Measurements from ENCODE around the gene SMS.

- TF ChIP-seq CTCF (IDR thresholded peaks at IDR 0.05 in 8 of 11, conservative IDR thresholded peaks at IDR 0.05 in 3 of 11) (no peak), POLR2A (IDR thresholded peaks at IDR 0.05) (no peak), POLR2AphosphoS5 (IDR thresholded peaks at IDR 0.05) (no peak)
Measured at GRCh38 chrX:21982311-21982710, 41.8 kb downstream of the SMS start.

Data from spleen (tissue), 7 donors.